Measurements from ENCODE around the gene ADARB1. TPM values are rescaled to one million over a fixed set of nuclear protein-coding genes. Genes with fewer than 3 reads are reported as not detected.

Gene ADARB1
- total and polyA plus RNA-seq, 2 donors (not counting 1 experiment from before 2014, with no cell fraction given) = 17.1 to 33.3 TPM

- ATAC-seq (ENCODE audit: low read depth) = no peak
- H3K27me3 Mint-ChIP-seq = peaks cover 21% of the 10 kb centered on the region
- Histone ChIP-seq H3K4me2 (replicated peaks; ENCODE audit: low read depth, low read length, poor library complexity, severe bottlenecking) (no peak overlapping the region), H2AFZ (ENCODE audit: insufficient read depth, low read depth, low read length, poor library complexity, severe bottlenecking) (no peak overlapping the region), H3K27ac (ENCODE audit: low read length in 2 of 2) (no peak overlapping the region), H3K9ac (ENCODE audit: low read length) (no peak overlapping the region), H4K20me1 (ENCODE audit: control insufficient read depth, insufficient read depth, low read length, poor library complexity, severe bottlenecking) (no peaks in the 10 kb centered on the region), H3K9me3 (ENCODE audit: control extremely low read depth in 1 of 3, control insufficient read depth in 2 of 3, insufficient read depth in 1 of 3, low read length in 2 of 3) (peaks cover 0 to 15% (median 4%) of the 10 kb centered on the region in 3 donors), H3K27me3 (replicated peaks in 1 of 4; ENCODE audit: control extremely low read depth in 1 of 4, control insufficient read depth in 3 of 4, insufficient read depth in 4 of 4, low read length in 3 of 4) (peaks cover 0 to 14% (median 0%) of the 10 kb centered on the region in 4 experiments), H3K4me3 (ENCODE audit: control extremely low read depth in 1 of 5, extremely low read depth in 1 of 5, insufficient read depth in 1 of 5, low read depth in 2 of 5, low read length in 4 of 5) (no peak overlapping the region), H3K4me1 (ENCODE audit: control insufficient read depth in 2 of 2, insufficient read depth in 2 of 2, low read length in 2 of 2) (no peaks in the 10 kb centered on the region), H3K79me2 (ENCODE audit: control insufficient read depth, insufficient read depth, low read length) (no peaks in the 10 kb centered on the region), H3K36me3 (replicated peaks in 1 of 2; ENCODE audit: control extremely low read depth in 1 of 2, control insufficient read depth in 1 of 2, extremely low read depth in 1 of 2, insufficient read depth in 2 of 2, low read length in 1 of 2) (no peaks in the 10 kb centered on the region)
- ChIA-PET CTCF (interaction anchor here (0.9 to 1.0 kb wide), 2 partner anchors 67 to 98 kb away, joined by 3 to 4 read pairs; no protein-coding TSS in a partner anchor), POLR2A (no interaction called here)
- H3K27ac Mint-ChIP-seq = no peak overlapping the region
- H3K9me3 Mint-ChIP-seq (ENCODE audit: insufficient read depth) = no peaks in the 10 kb centered on the region
- 43% methylated on average over 19 of the region's 23 CpGs for WGBS (ENCODE audit: insufficient coverage)
- peaks cover 6% of the 10 kb centered on the region for H3K4me1 Mint-ChIP-seq
- DNase-seq = no peak
- intact Hi-C loops (cut with micrococcal nuclease) = no loop called here
- no peak overlapping the region for H3K4me3 Mint-ChIP-seq
- no peak for TF ChIP-seq EZH2 (IDR thresholded peaks at IDR 0.05; ENCODE audit: borderline replicate concordance, insufficient read depth, low read depth, low read length, poor library complexity, severe bottlenecking)
- TF ChIP-seq, protein P1, sequence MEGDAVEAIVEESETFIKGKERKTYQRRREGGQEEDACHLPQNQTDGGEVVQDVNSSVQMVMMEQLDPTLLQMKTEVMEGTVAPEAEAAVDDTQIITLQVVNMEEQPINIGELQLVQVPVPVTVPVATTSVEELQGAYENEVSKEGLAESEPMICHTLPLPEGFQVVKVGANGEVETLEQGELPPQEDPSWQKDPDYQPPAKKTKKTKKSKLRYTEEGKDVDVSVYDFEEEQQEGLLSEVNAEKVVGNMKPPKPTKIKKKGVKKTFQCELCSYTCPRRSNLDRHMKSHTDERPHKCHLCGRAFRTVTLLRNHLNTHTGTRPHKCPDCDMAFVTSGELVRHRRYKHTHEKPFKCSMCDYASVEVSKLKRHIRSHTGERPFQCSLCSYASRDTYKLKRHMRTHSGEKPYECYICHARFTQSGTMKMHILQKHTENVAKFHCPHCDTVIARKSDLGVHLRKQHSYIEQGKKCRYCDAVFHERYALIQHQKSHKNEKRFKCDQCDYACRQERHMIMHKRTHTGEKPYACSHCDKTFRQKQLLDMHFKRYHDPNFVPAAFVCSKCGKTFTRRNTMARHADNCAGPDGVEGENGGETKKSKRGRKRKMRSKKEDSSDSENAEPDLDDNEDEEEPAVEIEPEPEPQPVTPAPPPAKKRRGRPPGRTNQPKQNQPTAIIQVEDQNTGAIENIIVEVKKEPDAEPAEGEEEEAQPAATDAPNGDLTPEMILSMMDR (IDR thresholded peaks at IDR 0.05) = no peak
Measured at GRCh38 chr21:45030682-45031570, 43.5 kb upstream of the ADARB1 start.

Data from B cell (primary cell).